Measurements from ENCODE around the gene GKN1. TPM values are rescaled to one million over a fixed set of nuclear protein-coding genes. Genes with fewer than 3 reads are reported as not detected.
"Not testable (repeated sequence)": the region's sequence is repeated elsewhere in the genome, so short reads cannot be mapped to it uniquely, and the experiment has no call there.

GKN1 gene
- total RNA-seq, 5 donors from 2014 or later (not counting 1 experiment from before 2014, with no cell fraction given) = not detected

DNA sequence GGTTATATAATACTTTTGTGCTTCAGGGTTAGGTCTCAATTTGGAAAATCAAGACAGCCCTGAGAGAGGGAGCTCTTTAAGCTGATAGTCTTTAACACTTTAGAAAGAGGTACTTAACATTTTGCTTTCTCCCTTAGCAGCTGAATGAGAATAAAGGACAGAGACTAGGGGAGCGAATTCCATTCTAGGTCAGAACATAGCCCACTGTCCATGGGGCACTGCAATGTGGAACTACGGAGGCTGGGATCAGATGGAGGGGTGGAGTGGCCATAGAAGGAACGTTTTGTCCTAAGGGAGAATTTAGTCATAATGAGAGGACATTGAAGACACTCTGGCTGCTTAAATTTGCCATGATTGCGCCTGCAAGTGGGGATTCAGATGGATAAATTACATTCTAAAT, 22.5 kb upstream of the GKN1 start:
- H3K36me3 Mint-ChIP-seq = no peaks in the 10 kb centered on the region
- no CpG with 5 or more reads among the region's 4 CpGs for WGBS (ENCODE audit: insufficient coverage)
- no peak overlapping the region for H3K4me3 ChIP-seq (ENCODE audit: control insufficient read depth in 1 of 2, extremely low read depth in 1 of 2, low read length in 1 of 2)
- H3K4me1 ChIP-seq (ENCODE audit: control insufficient read depth in 1 of 2, extremely low read depth in 1 of 2, insufficient read depth in 2 of 2, low read length in 2 of 2) = no peaks in the 10 kb centered on the region
- no peaks in the 10 kb centered on the region for H3K9me3 ChIP-seq
- peaks cover 9 to 11% of the 10 kb centered on the region in 2 donors for H3K27me3 Mint-ChIP-seq
- H3K4me1 Mint-ChIP-seq = no peaks in the 10 kb centered on the region
- no peak overlapping the region for H3K27ac ChIP-seq (ENCODE audit: low read length)
- H3K36me3 ChIP-seq (ENCODE audit: control insufficient read depth in 2 of 2, extremely low read depth in 1 of 2, insufficient read depth in 1 of 2, low read length in 1 of 2) = no peaks in the 10 kb centered on the region
- CTCF ChIA-PET = interaction anchor here in 1 of 2 donors (1.5 kb wide), 1 partner anchor 9 kb away, joined by 4 read pairs; no protein-coding TSS in a partner anchor
- no peak for ATAC-seq (replicated peaks in 1 of 4)
- no peak overlapping the region for H3K4me3 Mint-ChIP-seq
- POLR2A ChIA-PET = no interaction called here
- H3K27me3 ChIP-seq (replicated peaks in 1 of 2; ENCODE audit: control insufficient read depth in 2 of 2, extremely low read depth in 1 of 2, insufficient read depth in 2 of 2, low read length in 1 of 2) = no peaks in the 10 kb centered on the region
- H3K9me3 Mint-ChIP-seq = peaks cover 0 to 5% (median 4%) of the 10 kb centered on the region in 3 donors
- no peak overlapping the region for H3K27ac Mint-ChIP-seq
- DNase-seq = no peak

DNA sequence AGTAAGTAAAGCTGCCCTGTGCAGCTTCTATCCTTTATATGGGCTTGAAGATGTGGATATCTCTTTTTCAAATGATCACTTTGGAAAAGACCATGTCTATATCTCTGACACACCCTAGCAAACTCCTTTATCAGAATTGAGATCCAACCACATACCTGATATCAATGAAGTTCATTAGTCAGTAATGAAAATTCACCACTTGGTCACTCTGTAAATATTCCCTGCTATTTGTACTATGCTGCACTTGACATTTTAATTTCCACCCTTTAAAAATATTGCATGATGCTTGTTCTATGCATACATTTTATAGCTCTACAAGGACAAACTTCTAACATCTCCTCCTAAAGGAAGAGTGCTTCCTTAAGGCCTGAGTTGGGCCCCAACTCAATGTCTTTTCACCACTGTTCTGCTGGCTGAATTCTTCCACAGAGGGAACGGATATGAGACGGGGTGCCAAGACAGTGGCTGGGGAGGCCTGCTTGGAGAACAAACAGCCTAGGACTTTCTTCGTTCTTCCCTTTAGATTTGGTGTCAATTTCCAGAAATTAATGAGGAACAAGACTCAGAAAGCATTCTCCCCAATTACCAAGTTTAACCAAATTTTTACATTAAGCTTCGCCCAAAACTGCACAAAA, 21.4 kb upstream of the GKN1 start, which contains the start of gene GKN2:
TSS of gene GKN2 (minus strand) at position 7 of the 635 bp plus-strand sequence. CDS start 32 bp downstream, outside the sequence.
- Mint-ChIP-seq H3K4me1 (no peaks in the 10 kb centered on the region), H3K36me3 (no peaks in the 10 kb centered on the region), H3K27ac (no peak within 1 kb of the TSS), H3K27me3 (peaks cover 5 to 13% of the 10 kb centered on the region in 2 donors), H3K9me3 (peaks cover 0 to 5% (median 4%) of the 10 kb centered on the region in 3 donors), H3K4me3 (no peak within 1 kb of the TSS)
- no peak for DNase-seq
- ChIA-PET POLR2A (no interaction called here), CTCF (no interaction called here)
- Histone ChIP-seq H3K4me3 (ENCODE audit: control insufficient read depth in 1 of 2, extremely low read depth in 1 of 2, low read length in 1 of 2) (no peak within 1 kb of the TSS), H3K36me3 (ENCODE audit: control insufficient read depth in 2 of 2, extremely low read depth in 1 of 2, insufficient read depth in 1 of 2, low read length in 1 of 2) (no peaks in the 10 kb centered on the region), H3K4me1 (ENCODE audit: control insufficient read depth in 1 of 2, extremely low read depth in 1 of 2, insufficient read depth in 2 of 2, low read length in 2 of 2) (no peaks in the 10 kb centered on the region), H3K9me3 (no peaks in the 10 kb centered on the region), H3K27ac (ENCODE audit: low read length) (no peak within 1 kb of the TSS), H3K27me3 (replicated peaks in 1 of 2; ENCODE audit: control insufficient read depth in 2 of 2, extremely low read depth in 1 of 2, insufficient read depth in 2 of 2, low read length in 1 of 2) (no peaks in the 10 kb centered on the region)
- ATAC-seq (replicated peaks in 1 of 4) = no peak
- 93% methylated on average over 2 of the region's 4 CpGs for WGBS (ENCODE audit: insufficient coverage)

DNA sequence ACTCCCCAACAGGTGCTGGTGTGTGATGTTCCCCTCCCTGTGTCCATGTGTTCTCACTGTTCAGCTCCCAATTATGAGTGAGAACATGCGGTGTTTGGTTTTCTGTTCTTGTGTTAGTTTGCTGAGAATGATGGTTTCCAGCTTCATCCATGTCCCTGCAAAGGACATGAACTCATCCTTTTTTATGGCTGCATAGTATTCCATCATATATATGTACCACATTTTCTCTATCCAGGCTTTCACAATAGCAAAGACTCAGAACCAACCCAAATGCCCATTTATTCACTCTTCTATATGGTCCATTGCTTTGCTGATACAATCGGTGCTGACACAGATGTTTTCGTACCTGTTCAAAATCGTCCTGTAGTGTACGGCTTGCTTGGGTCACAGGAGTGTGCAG, 19.0 kb upstream of the GKN1 start:
- H3K9me3 ChIP-seq; H3K4me3 ChIP-seq (ENCODE audit: control insufficient read depth in 1 of 2, extremely low read depth in 1 of 2, low read length in 1 of 2); H3K27ac ChIP-seq (ENCODE audit: low read length); H3K27ac Mint-ChIP-seq; H3K27me3 ChIP-seq (replicated peaks in 1 of 2; ENCODE audit: control insufficient read depth in 2 of 2, extremely low read depth in 1 of 2, insufficient read depth in 2 of 2, low read length in 1 of 2); H3K36me3 Mint-ChIP-seq; CTCF ChIA-PET; POLR2A ChIA-PET; ATAC-seq (replicated peaks in 1 of 4); H3K4me3 Mint-ChIP-seq; H3K9me3 Mint-ChIP-seq; H3K4me1 ChIP-seq (ENCODE audit: control insufficient read depth in 1 of 2, extremely low read depth in 1 of 2, insufficient read depth in 2 of 2, low read length in 2 of 2); H3K36me3 ChIP-seq (ENCODE audit: control insufficient read depth in 2 of 2, extremely low read depth in 1 of 2, insufficient read depth in 1 of 2, low read length in 1 of 2); DNase-seq; H3K4me1 Mint-ChIP-seq: not testable (repeated sequence)
- H3K27me3 Mint-ChIP-seq = peaks cover 7 to 11% of the 10 kb centered on the region in 2 donors
- WGBS (ENCODE audit: insufficient coverage) = 100% methylated on average over 2 of the region's 5 CpGs

DNA sequence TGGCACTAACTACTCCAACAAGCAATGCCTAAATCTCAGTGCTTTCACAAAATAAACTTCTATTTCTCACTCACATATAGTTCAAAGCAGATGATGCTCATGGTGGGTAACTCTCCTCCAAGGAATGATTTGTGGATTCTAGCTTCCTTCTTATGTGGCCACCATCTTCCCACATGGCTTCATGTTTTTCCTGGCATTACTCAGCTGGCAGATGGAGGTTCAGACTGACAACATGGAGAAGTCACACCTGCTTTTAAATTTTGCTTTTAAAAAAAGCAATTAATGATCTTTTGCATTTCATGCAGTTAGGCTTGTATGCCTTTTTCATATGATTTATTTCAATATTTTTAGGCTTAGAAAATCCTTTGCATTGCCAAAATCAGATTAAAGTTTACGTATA, 15.4 kb upstream of the GKN1 start:
- H3K36me3 ChIP-seq (ENCODE audit: control insufficient read depth in 2 of 2, extremely low read depth in 1 of 2, insufficient read depth in 1 of 2, low read length in 1 of 2) = no peaks in the 10 kb centered on the region
- H3K27ac ChIP-seq (ENCODE audit: low read length) = no peak overlapping the region
- DNase-seq (no peak), ATAC-seq (replicated peaks in 1 of 4) (no peak)
- H3K9me3 ChIP-seq = no peaks in the 10 kb centered on the region
- no CpG with 5 or more reads among the region's 1 CpG for WGBS (ENCODE audit: insufficient coverage)
- Mint-ChIP-seq H3K4me1 (no peaks in the 10 kb centered on the region), H3K9me3 (peaks cover 0 to 5% (median 4%) of the 10 kb centered on the region in 3 donors), H3K36me3 (no peaks in the 10 kb centered on the region), H3K27me3 (peaks cover 15 to 23% of the 10 kb centered on the region in 2 donors), H3K27ac (no peak overlapping the region), H3K4me3 (no peak overlapping the region)
- no peaks in the 10 kb centered on the region for H3K4me1 ChIP-seq (ENCODE audit: control insufficient read depth in 1 of 2, extremely low read depth in 1 of 2, insufficient read depth in 2 of 2, low read length in 2 of 2)
- POLR2A ChIA-PET = no interaction called here
- H3K4me3 ChIP-seq (ENCODE audit: control insufficient read depth in 1 of 2, extremely low read depth in 1 of 2, low read length in 1 of 2) = no peak overlapping the region
- H3K27me3 ChIP-seq (replicated peaks in 1 of 2; ENCODE audit: control insufficient read depth in 2 of 2, extremely low read depth in 1 of 2, insufficient read depth in 2 of 2, low read length in 1 of 2) = peaks cover 0 to 7% of the 10 kb centered on the region in 2 experiments
- CTCF ChIA-PET = no interaction called here

DNA sequence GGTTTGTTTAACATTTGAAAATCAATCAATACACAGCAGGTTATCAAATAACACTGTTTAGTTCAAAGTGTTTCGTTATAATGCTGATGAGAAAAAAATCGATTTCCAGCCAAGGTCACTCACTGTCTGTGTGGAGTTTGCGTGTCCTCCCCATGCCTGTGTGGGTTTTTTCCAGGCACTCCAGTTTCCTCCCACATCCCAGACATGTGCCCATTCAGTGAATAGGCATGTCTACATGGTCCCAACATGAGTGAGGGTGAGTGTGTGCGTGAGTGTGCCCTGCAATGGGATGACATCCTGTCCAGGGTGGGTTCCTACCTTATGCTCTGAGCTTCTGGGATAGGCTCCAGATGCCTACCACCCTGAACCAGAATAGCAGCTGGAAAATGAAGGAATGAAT, 13.1 kb upstream of the GKN1 start:
- Histone ChIP-seq H3K36me3 (ENCODE audit: control insufficient read depth in 2 of 2, extremely low read depth in 1 of 2, insufficient read depth in 1 of 2, low read length in 1 of 2) (no peaks in the 10 kb centered on the region), H3K4me3 (ENCODE audit: control insufficient read depth in 1 of 2, extremely low read depth in 1 of 2, low read length in 1 of 2) (no peak overlapping the region), H3K4me1 (ENCODE audit: control insufficient read depth in 1 of 2, extremely low read depth in 1 of 2, insufficient read depth in 2 of 2, low read length in 2 of 2) (no peaks in the 10 kb centered on the region), H3K27me3 (replicated peaks in 1 of 2; ENCODE audit: control insufficient read depth in 2 of 2, extremely low read depth in 1 of 2, insufficient read depth in 2 of 2, low read length in 1 of 2) (peaks cover 0 to 9% of the 10 kb centered on the region in 2 experiments), H3K9me3 (no peaks in the 10 kb centered on the region), H3K27ac (ENCODE audit: low read length) (no peak overlapping the region)
- Mint-ChIP-seq H3K27me3 (peaks cover 13 to 28% of the 10 kb centered on the region in 2 donors), H3K9me3 (no peaks in the 10 kb centered on the region), H3K36me3 (no peaks in the 10 kb centered on the region), H3K27ac (no peak overlapping the region), H3K4me3 (no peak overlapping the region), H3K4me1 (no peaks in the 10 kb centered on the region)
- ChIA-PET POLR2A (no interaction called here), CTCF (no interaction called here)
- ATAC-seq (replicated peaks in 1 of 4) = no peak
- no peak for DNase-seq
- WGBS (ENCODE audit: insufficient coverage) = no CpG with 5 or more reads among the region's 4 CpGs

DNA sequence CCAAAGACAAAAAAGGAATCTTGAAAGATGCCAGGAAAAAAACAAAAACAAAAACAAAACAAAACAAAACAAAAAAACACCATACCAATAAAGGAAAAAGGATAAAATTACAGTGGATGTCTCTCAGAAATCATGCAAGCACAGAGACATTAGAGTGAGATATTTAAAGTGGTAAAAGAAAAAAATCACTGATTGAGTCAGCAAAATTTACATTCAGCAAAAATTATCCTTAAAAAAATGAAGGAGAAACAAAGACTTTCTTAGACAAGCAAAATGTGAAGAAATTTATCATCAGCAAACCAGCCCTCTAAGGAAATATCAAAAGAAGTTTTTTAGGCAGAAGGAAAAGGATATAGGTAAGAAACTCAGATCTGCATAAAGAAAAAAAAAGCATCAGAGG, 10.2 kb upstream of the GKN1 start:
- H3K4me1 Mint-ChIP-seq = no peaks in the 10 kb centered on the region
- POLR2A ChIA-PET = no interaction called here

DNA sequence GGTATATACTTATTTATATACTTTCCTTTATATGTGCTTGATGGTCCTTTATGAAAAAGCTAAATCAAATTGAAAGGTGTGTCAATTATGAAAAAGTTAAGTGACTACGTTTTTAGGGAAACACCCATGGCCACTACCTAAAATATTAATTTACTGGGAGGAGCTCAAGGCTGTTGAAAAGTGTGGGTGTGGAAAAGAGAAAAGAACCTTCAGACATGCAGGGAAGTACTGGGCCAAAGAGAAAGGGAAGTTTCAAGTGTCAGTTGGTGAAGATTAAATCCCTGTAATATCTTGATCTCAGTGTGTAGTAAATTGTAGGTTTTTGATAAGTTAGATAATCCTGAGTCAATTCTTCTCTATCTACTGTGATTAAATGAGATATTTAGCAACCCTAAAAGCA, 6.2 kb upstream of the GKN1 start:
- no peaks in the 10 kb centered on the region for H3K9me3 ChIP-seq
- Mint-ChIP-seq H3K9me3 (no peaks in the 10 kb centered on the region), H3K36me3 (no peaks in the 10 kb centered on the region), H3K27ac (no peak overlapping the region), H3K4me3 (no peak overlapping the region), H3K4me1 (no peaks in the 10 kb centered on the region), H3K27me3 (peaks cover 3 to 14% of the 10 kb centered on the region in 2 donors)
- no peaks in the 10 kb centered on the region for H3K36me3 ChIP-seq (ENCODE audit: control insufficient read depth in 2 of 2, extremely low read depth in 1 of 2, insufficient read depth in 1 of 2, low read length in 1 of 2)
- H3K4me3 ChIP-seq (ENCODE audit: control insufficient read depth in 1 of 2, extremely low read depth in 1 of 2, low read length in 1 of 2) = no peak overlapping the region
- no CpG with 5 or more reads among the region's 1 CpG for WGBS (ENCODE audit: insufficient coverage)
- ChIA-PET POLR2A (no interaction called here), CTCF (no interaction called here)
- no peaks in the 10 kb centered on the region for H3K4me1 ChIP-seq (ENCODE audit: control insufficient read depth in 1 of 2, extremely low read depth in 1 of 2, insufficient read depth in 2 of 2, low read length in 2 of 2)
- ATAC-seq (replicated peaks in 1 of 4) (no peak), DNase-seq (no peak)
- H3K27ac ChIP-seq (ENCODE audit: low read length) = no peak overlapping the region
- H3K27me3 ChIP-seq (replicated peaks in 1 of 2; ENCODE audit: control insufficient read depth in 2 of 2, extremely low read depth in 1 of 2, insufficient read depth in 2 of 2, low read length in 1 of 2) = peaks cover 0 to 5% of the 10 kb centered on the region in 2 experiments

More for the DNA sequence above, 10.2 kb upstream of the GKN1 start:
- H3K4me3 ChIP-seq (ENCODE audit: control insufficient read depth in 1 of 2, extremely low read depth in 1 of 2, low read length in 1 of 2) = no peak overlapping the region
- H3K9me3 ChIP-seq = no peaks in the 10 kb centered on the region
- peaks cover 8 to 24% of the 10 kb centered on the region in 2 donors for H3K27me3 Mint-ChIP-seq
- no peak for DNase-seq
- H3K27me3 ChIP-seq (replicated peaks in 1 of 2; ENCODE audit: control insufficient read depth in 2 of 2, extremely low read depth in 1 of 2, insufficient read depth in 2 of 2, low read length in 1 of 2) = peaks cover 0 to 9% of the 10 kb centered on the region in 2 experiments
- H3K9me3 Mint-ChIP-seq = no peaks in the 10 kb centered on the region
- no peak for ATAC-seq (replicated peaks in 1 of 4)
- no peak overlapping the region for H3K4me3 Mint-ChIP-seq
- no peak overlapping the region for H3K27ac Mint-ChIP-seq
- H3K27ac ChIP-seq (ENCODE audit: low read length) = no peak overlapping the region
- no peaks in the 10 kb centered on the region for H3K36me3 ChIP-seq (ENCODE audit: control insufficient read depth in 2 of 2, extremely low read depth in 1 of 2, insufficient read depth in 1 of 2, low read length in 1 of 2)
- no peaks in the 10 kb centered on the region for H3K36me3 Mint-ChIP-seq
- CTCF ChIA-PET = no interaction called here
- H3K4me1 ChIP-seq (ENCODE audit: control insufficient read depth in 1 of 2, extremely low read depth in 1 of 2, insufficient read depth in 2 of 2, low read length in 2 of 2) = no peaks in the 10 kb centered on the region
